Left lung (tissue), 10 donors: ENCODE measurements around the gene HSD17B1. TPM values are rescaled to one million over a fixed set of nuclear protein-coding genes. Genes with fewer than 3 reads are reported as not detected.

ENCODE experiments used
- ATAC-seq: fragments of 200-7000 bp; cut with Tn5 transposase; one replicate; pipeline ENCODE4 v1.9.1; 2020; ENCODE audit warnings: moderate library complexity
- DNase-seq, 4 donors: peaks; one replicate each; pipeline ENCODE4 v3.0.0-alpha.2; 2013 to 2020
- H3K27ac ChIP-seq, 2 donors: fragments of 200-600 bp; sonication (generic) in 1 of 2; one replicate each; pipeline versions ENCODE4 v1.5.0 to v1.8.0; 2020 to 2021
- H3K27me3 ChIP-seq, 2 donors: fragments of 200-600 bp; sonication (generic) in 1 of 2; one replicate each; pipeline versions ENCODE4 v1.5.0 to v1.8.0; 2020 to 2021
- H3K36me3 ChIP-seq, 2 donors: fragments of 200-600 bp; sonication (generic) in 1 of 2; one replicate each; pipeline versions ENCODE4 v1.5.0 to v1.8.0; 2020 to 2021
- H3K4me1 ChIP-seq, 2 donors: fragments of 200-600 bp; one replicate each; pipeline ENCODE4 v1.8.0; 2021
- H3K4me3 ChIP-seq, 2 donors: fragments of 200-600 bp; sonication (generic) in 1 of 2; one replicate each; pipeline versions ENCODE4 v1.5.0 to v1.8.0; 2020 to 2021; ENCODE audit warnings: mild to moderate bottlenecking in 1 of 2
- H3K9me3 ChIP-seq, 2 donors: fragments of 200-600 bp; sonication (generic) in 1 of 2; one replicate each; pipeline versions ENCODE4 v1.5.0 to v1.8.0; 2020 to 2021
- CTCF ChIP-seq, 2 donors: fragments of 200-600 bp; sonication (generic) in 1 of 2; IDR thresholded peaks; one replicate each; pipeline versions ENCODE4 v1.5.0 to v1.8.0; 2021; ENCODE audit warnings: antibody characterized with exemption in 2 of 2
- intact Hi-C, 2 donors: fragments of 100-400 bp; cut with DNase I; formaldehyde crosslinking; loops; one replicate each; pipeline versions ENCODE4 v1.11.2 to v1.14.2; 2022
- polyA plus RNA-seq, 6 donors: library from polyadenylated mRNA; unstranded; fragments of 120-200 nt; gene quantifications; one replicate each; pipeline ENCODE4 v1.2.1, GENCODE V29; 2013; ENCODE audit not compliant: insufficient read length in 6 of 6
- total RNA-seq, 2 donors: library from RNA; stranded (reverse); fragmentation: NEBNext Ultra II Directional; extraction: Animal tissue kit (Norgen Biotek cat#: 25700); gene quantifications; one replicate each; pipeline ENCODE4 v1.2.1, GENCODE V29; 2021
- donor health status: DM: no; HTN: yes; CAD: no.
- donor health status: DM: no; HTN: no; CAD: no.

The HSD17B1 gene
- total and polyA plus RNA-seq, 8 donors: 1.2 to 5.8 (median 4.2) TPM

- Histone ChIP-seq H3K27me3 (no peaks in the 10 kb centered on the region), H3K36me3 (peaks cover 0 to 54% of the 10 kb centered on the region in 2 donors), H3K9me3 (no peaks in the 10 kb centered on the region), H3K27ac (peak overlapping the region; percentile 83 to 93), H3K4me1 (peaks cover 54 to 67% of the 10 kb centered on the region in 2 donors), H3K4me3 (no peak overlapping the region)
- intact Hi-C loops: loop anchor here in 1 of 2 donors (5.0 kb wide), 1 partner anchor 98 kb away; the partner anchor contains the start of gene CAVIN1
- DNase-seq (peak in 3 of 4 donors; percentile 91 to 95 (median 93)), ATAC-seq (peak; percentile 66)
- no peak for TF ChIP-seq CTCF (IDR thresholded peaks at IDR 0.05)
Observed at GRCh38 chr17:42519546-42520491, 32.9 kb upstream of the HSD17B1 start.

DNA sequence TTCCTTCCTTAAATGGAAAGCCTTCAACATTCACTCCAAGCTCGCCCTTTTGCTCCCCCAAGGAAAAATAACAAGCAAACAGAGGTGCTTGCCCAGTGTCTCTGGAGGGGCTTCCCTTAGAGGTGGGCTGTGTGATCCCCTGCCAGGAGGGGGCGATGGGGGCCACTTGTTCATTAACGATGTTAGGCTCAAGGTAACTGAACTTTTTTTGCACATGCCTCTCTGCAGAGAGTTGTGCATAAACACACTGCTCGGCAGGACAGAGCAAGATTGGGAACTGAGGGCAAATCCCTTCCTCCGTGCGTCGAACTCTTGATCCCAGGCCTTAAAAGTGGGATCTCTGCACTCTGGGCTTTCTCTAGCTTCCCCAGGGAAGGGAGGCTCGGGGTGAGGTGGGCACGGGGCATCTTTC lies 32.2 kb upstream of the HSD17B1 start:
- no peak overlapping the region for H3K4me3 ChIP-seq
- ATAC-seq: no peak
- DNase-seq: no peak
- no peaks in the 10 kb centered on the region for H3K9me3 ChIP-seq
- peaks cover 54 to 69% of the 10 kb centered on the region in 2 donors for H3K4me1 ChIP-seq
- H3K27ac ChIP-seq: peak overlapping the region; percentile 83 to 93
- TF ChIP-seq CTCF (IDR thresholded peaks at IDR 0.05): no peak
- intact Hi-C loops: no loop called here
- H3K27me3 ChIP-seq: no peaks in the 10 kb centered on the region
- H3K36me3 ChIP-seq: peaks cover 0 to 47% of the 10 kb centered on the region in 2 donors

GRCh38 chr17:42521036-42521435 lies 31.7 kb upstream of the HSD17B1 start:
- no peak for ATAC-seq
- intact Hi-C loops: no loop called here
- Histone ChIP-seq H3K4me3 (no peak overlapping the region), H3K36me3 (peaks cover 0 to 42% of the 10 kb centered on the region in 2 donors), H3K27me3 (no peaks in the 10 kb centered on the region), H3K4me1 (peaks cover 57 to 70% of the 10 kb centered on the region in 2 donors), H3K9me3 (no peaks in the 10 kb centered on the region), H3K27ac (peak overlapping the region; percentile 83 to 93)
- no peak for DNase-seq
- no peak for TF ChIP-seq CTCF (IDR thresholded peaks at IDR 0.05)

GRCh38 chr17:42521666-42522262 lies 31.0 kb upstream of the HSD17B1 start:
- ATAC-seq: no peak
- Histone ChIP-seq H3K4me1 (peaks cover 63 to 76% of the 10 kb centered on the region in 2 donors), H3K4me3 (no peak overlapping the region), H3K27me3 (no peaks in the 10 kb centered on the region), H3K9me3 (no peaks in the 10 kb centered on the region), H3K36me3 (peaks cover 0 to 35% of the 10 kb centered on the region in 2 donors), H3K27ac (peak overlapping the region; percentile 83 to 93)
- intact Hi-C loops: no loop called here
- TF ChIP-seq CTCF (IDR thresholded peaks at IDR 0.05): no peak
- DNase-seq: no peak

- no peak for TF ChIP-seq CTCF (IDR thresholded peaks at IDR 0.05)
- Histone ChIP-seq H3K9me3 (no peaks in the 10 kb centered on the region), H3K27ac (peak overlapping the region; percentile 83 to 93), H3K27me3 (no peaks in the 10 kb centered on the region), H3K4me1 (peaks cover 60 to 75% of the 10 kb centered on the region in 2 donors), H3K36me3 (peaks cover 0 to 30% of the 10 kb centered on the region in 2 donors), H3K4me3 (no peak overlapping the region)
- no peak for DNase-seq
- no peak for ATAC-seq
- intact Hi-C loops: no loop called here
Observed at GRCh38 chr17:42522263-42522790, 30.4 kb upstream of the HSD17B1 start.
